ENCODE measurements around the gene DNPH1. TPM values are rescaled to one million over a fixed set of nuclear protein-coding genes. Genes with fewer than 3 reads are reported as not detected.

Gene DNPH1
- total RNA-seq, 1 experiment from 2014 or later = 66.3 TPM

DNA sequence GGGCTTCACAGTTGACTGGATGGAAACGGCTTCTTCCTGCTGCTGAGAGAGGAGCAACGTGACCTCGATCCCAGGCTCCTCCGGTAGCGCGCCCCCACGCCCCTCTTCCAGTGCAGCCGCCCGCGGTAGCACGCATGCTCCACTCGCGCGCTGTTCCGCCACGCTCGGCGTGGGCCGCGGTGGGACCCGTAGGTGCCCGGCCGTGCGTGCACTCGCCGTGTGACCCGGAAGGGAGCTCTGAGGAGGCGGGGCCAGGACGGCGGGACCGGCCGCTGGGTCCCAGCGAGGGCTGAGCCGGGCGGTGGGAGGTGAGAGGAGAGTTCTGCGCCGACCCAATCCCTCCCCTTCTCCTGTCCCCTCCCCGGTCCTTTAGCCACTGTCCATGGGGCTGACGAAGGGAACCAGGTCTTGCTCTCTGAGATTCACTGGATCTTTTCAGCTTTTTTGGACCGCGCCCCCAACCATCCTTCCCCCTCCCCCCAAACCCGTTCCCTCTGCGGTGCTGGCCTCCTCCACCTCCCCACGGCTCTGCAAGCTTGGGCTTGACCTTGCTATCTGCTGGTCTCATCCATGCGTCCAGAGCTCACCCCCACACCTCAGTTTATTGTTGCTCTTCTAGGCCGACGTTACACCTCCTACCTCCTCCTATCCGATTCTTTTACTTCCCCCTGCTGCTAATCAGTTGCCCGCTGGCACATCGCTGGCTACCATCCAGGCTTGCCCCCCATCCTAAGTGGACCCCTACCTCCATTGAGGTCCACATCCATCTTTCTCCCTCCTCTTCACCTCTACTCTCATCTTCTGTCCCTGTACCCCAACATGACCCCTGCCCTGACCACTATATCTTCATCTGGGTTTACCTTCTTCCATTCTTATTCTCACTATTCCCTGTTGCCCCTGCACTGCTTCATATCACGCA lies 47.1 kb downstream of the DNPH1 start, which contains the start of gene CUL9:
TSS of gene CUL9 (plus strand) at position 255 of the 919 bp plus-strand sequence. CDS start 2,115 bp downstream, outside the sequence.
- DNase-seq (ENCODE audit: low read depth) = peak; percentile 89

DNA sequence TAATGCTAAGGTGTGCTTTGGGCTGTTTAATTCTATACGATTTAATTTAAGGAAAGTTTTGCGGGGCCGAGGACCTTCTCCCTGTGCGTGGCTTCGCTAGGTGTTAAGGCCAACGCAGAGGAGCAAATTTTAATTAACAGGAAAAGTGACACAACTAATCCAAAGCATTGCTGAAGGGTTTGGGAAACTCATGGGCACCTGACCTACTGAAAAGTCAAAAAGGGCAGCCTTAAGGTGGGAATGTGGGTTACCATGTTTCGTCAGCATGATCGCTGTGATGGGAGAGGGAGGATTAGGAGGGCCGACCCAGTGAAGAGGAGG lies 47.7 kb downstream of the DNPH1 start:
- DNase-seq (ENCODE audit: low read depth) = no peak

DNA sequence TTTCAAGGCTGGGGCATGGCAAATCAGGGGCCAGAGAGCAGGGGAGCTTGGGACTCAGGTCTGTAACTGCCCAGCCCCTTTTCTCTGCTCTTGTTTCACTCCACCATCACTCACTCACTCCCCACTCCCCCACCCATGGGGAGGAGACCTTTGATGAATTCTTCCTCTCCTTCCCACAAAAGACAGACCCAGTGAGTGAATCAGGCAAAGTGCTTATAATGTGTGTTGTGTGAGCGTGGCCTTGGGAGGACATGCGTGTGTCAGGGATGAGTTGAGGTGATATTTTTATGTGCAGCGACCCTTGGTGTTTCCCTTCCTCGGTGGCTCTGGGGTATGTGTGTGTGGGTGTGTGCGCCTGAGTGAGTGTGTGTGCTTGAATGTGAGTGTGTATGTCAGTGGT lies 48.3 kb downstream of the DNPH1 start:
- DNase-seq (ENCODE audit: low read depth) = no peak

- no peak for DNase-seq (ENCODE audit: low read depth)
Measured at GRCh38 chr6:43180058-43180457, 49.2 kb downstream of the DNPH1 start.

GRCh38 chr6:43178951-43179830 lies 50.1 kb downstream of the DNPH1 start:
- DNase-seq (ENCODE audit: low read depth) = no peak

- DNase-seq (ENCODE audit: low read depth) = peak; percentile 24
Measured at GRCh38 chr6:43178150-43178549, 51.1 kb downstream of the DNPH1 start.

DNA sequence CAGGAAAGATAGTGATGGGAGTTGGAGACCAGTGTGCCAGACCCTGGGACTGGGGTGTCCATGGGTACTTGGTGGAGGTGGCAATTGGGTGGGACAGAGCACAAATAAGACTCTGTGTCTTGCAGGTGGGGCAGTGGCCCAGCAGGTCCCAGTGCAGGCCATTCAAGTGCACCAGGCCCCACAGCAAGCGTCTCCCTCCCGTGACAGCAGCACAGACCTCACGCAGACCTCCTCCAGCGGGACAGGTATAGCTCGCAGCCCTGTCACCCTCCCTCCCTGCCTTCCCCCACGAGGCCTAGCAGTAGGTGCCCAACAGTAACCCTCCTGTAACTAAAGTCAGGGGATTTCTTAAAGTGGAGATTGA lies 52.9 kb downstream of the DNPH1 start:
- DNase-seq (ENCODE audit: low read depth) = no peak

- no peak for DNase-seq (ENCODE audit: low read depth)
Measured at GRCh38 chr6:43175676-43176422, 53.4 kb downstream of the DNPH1 start.

Other genes starting within 250 kb of the DNPH1 start
- gene PPP2R5D, start 244.9 kb downstream of the DNPH1 start, total RNA-seq (2014; rRNA removed; shearing (Covaris generic)) = 63.0 and 73.4 TPM in 2 replicates
- gene MEA1, start 215.5 kb downstream of the DNPH1 start, total RNA-seq (2014; rRNA removed; shearing (Covaris generic)) = 149 and 167 TPM in 2 replicates
- 80.9 and 93.8 TPM in 2 replicates for gene KLHDC3, start 215.2 kb downstream of the DNPH1 start, total RNA-seq (2014; rRNA removed; shearing (Covaris generic))
- gene RRP36, start 207.9 kb downstream of the DNPH1 start, total RNA-seq (2014; rRNA removed; shearing (Covaris generic)) = 188 and 208 TPM in 2 replicates
- gene CUL7, start 175.6 kb downstream of the DNPH1 start, total RNA-seq (2014; rRNA removed; shearing (Covaris generic)) = 24.2 and 28.4 TPM in 2 replicates
- gene MRPL2, start 170.0 kb downstream of the DNPH1 start, total RNA-seq (2014; rRNA removed; shearing (Covaris generic)) = 51.3 and 57.0 TPM in 2 replicates
- 14.8 and 18.9 TPM in 2 replicates for gene KLC4, start 169.8 kb downstream of the DNPH1 start, total RNA-seq (2014; rRNA removed; shearing (Covaris generic))
- gene PTK7, start 153.2 kb downstream of the DNPH1 start, total RNA-seq (2014; rRNA removed; shearing (Covaris generic)) = 59.8 and 61.8 TPM in 2 replicates
- 25.7 and 27.4 TPM in 2 replicates for gene SRF, start 58.2 kb downstream of the DNPH1 start, total RNA-seq (2014; rRNA removed; shearing (Covaris generic))
- gene CUL9, start 47.3 kb downstream of the DNPH1 start, total RNA-seq (2014; rRNA removed; shearing (Covaris generic)) = 23.7 and 26.9 TPM in 2 replicates
- 0.30 TPM in 1 of 2 replicates, not detected in the other for gene TTBK1, start 14.0 kb upstream of the DNPH1 start, total RNA-seq (2014; rRNA removed; shearing (Covaris generic))
- gene SLC22A7, start 68.8 kb upstream of the DNPH1 start, total RNA-seq (2014; rRNA removed; shearing (Covaris generic)) = not detected in 2 replicates
- gene CRIP3, start 79.3 kb upstream of the DNPH1 start, total RNA-seq (2014; rRNA removed; shearing (Covaris generic)) = 0.34 TPM in 1 of 2 replicates, not detected in the other
- 6.7 and 7.8 TPM in 2 replicates for gene ZNF318, start 140.2 kb upstream of the DNPH1 start, total RNA-seq (2014; rRNA removed; shearing (Covaris generic))
- gene ABCC10, start 198.1 kb upstream of the DNPH1 start, total RNA-seq (2014; rRNA removed; shearing (Covaris generic)) = 7.9 and 32.4 TPM in 2 replicates
- 1.4 and 2.4 TPM in 2 replicates for gene DLK2, start 226.1 kb upstream of the DNPH1 start, total RNA-seq (2014; rRNA removed; shearing (Covaris generic))
- 16.8 and 16.9 TPM in 2 replicates for gene TJAP1, start 248.1 kb upstream of the DNPH1 start, total RNA-seq (2014; rRNA removed; shearing (Covaris generic))

Data from Daoy (cell line).